ENCODE measurements around the gene CDHR1.

DNA sequence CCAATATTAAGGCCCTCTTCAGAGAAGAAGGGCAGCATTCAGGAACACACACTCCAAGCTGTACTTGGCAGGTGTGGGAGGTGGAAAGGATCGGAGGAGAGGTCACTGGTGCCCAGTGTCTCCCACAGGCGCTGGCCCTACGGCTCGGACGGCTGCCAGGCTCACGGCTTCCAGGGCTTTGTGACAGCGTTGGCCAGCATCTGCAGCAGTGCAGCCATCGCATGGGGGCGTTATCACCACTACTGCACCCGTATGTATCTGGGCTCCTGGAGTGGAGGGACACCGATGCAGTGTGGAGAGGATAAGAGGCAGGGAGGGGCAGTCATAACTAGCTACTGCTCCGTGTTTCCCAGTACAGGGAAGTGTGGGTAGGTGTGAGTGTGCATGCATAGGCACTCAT, 54.5 kb downstream of the CDHR1 start:
- TF ChIP-seq POLR2AphosphoS5 (IDR thresholded peaks at IDR 0.05) (no peak), POLR2A (IDR thresholded peaks at IDR 0.05) (no peak)

All from stomach (tissue), 4 donors.